Choroid plexus epithelial cell (primary cell): ENCODE results near the gene VIL1.

ENCODE experiments used
- DNase-seq: peaks from one replicate; pipeline ENCODE4 v3.0.0-alpha.2; 2010; ENCODE audit warnings: low read depth
- H3K4me3 ChIP-seq: 2 replicates; pipeline ENCODE4 v1.5.1; 2011; ENCODE audit warnings: low read depth, mild to moderate bottlenecking, control low read depth, low read length, moderate library complexity
- CTCF ChIP-seq: conservative IDR thresholded peaks from 2 replicates; pipeline ENCODE4 v1.5.1; 2011; ENCODE audit warnings: low read depth, mild to moderate bottlenecking, control low read depth, inconsistent platforms, low read length, moderate library complexity

VIL1 gene

GRCh38 chr2:218422403-218423086, 3.6 kb downstream of the VIL1 start:
- TF ChIP-seq CTCF: no peak
- no peak overlapping the region for H3K4me3 ChIP-seq
- DNase-seq: no peak

- DNase-seq: no peak
- TF ChIP-seq CTCF: no peak
- H3K4me3 ChIP-seq: no peak overlapping the region
Observed at GRCh38 chr2:218423584-218423983, 4.7 kb downstream of the VIL1 start.

- DNase-seq: no peak
- H3K4me3 ChIP-seq: no peak overlapping the region
- no peak for TF ChIP-seq CTCF
Observed at GRCh38 chr2:218425531-218425930, 6.6 kb downstream of the VIL1 start.

- TF ChIP-seq CTCF: no peak
- no peak for DNase-seq
- no peak overlapping the region for H3K4me3 ChIP-seq
Observed at GRCh38 chr2:218427741-218428140, 8.8 kb downstream of the VIL1 start.

- DNase-seq: no peak
- TF ChIP-seq CTCF: no peak
- H3K4me3 ChIP-seq: no peak overlapping the region
Observed at GRCh38 chr2:218428846-218429558, 10.1 kb downstream of the VIL1 start.

- DNase-seq: no peak
- no peak for TF ChIP-seq CTCF
- H3K4me3 ChIP-seq: no peak overlapping the region
Observed at GRCh38 chr2:218429911-218430692, 11.2 kb downstream of the VIL1 start.
